H9 (cell line): ENCODE results near the gene KCNH1. TPM values are rescaled to one million over a fixed set of nuclear protein-coding genes. Genes with fewer than 3 reads are reported as not detected.

Experiments used
- DNase-seq: peaks from one replicate; pipeline ENCODE4 v3.0.0-alpha.2; 2017
- H2AFZ ChIP-seq: one replicate; pipeline ENCODE4 v1.6.1; 2013; ENCODE audit warnings: mild to moderate bottlenecking, low read length, control low read depth, moderate library complexity
- H2AK5ac ChIP-seq: 2 replicates; pipeline ENCODE4 v1.6.1; 2013; ENCODE audit warnings: low read length, control low read depth, mixed read lengths; ENCODE audit not compliant: insufficient read length
- H2BK120ac ChIP-seq: one replicate; pipeline ENCODE4 v1.6.1; 2013; ENCODE audit warnings: low read depth, mild to moderate bottlenecking, low read length, control low read depth, inconsistent platforms; ENCODE audit not compliant: poor library complexity, severe bottlenecking
- H2BK12ac ChIP-seq: 2 replicates; pipeline ENCODE4 v1.6.1; 2013; ENCODE audit warnings: low read length, control low read depth, mixed read lengths, low read depth; ENCODE audit not compliant: insufficient read length
- H2BK15ac ChIP-seq: 2 replicates; pipeline ENCODE4 v1.6.1; 2013; ENCODE audit warnings: low read depth, low read length, control low read depth
- H2BK20ac ChIP-seq: one replicate; pipeline ENCODE4 v1.6.1; 2013; ENCODE audit warnings: low read depth, mild to moderate bottlenecking, low read length, control low read depth, inconsistent platforms; ENCODE audit not compliant: poor library complexity, severe bottlenecking
- H2BK5ac ChIP-seq: 2 replicates; pipeline ENCODE4 v1.6.1; 2013; ENCODE audit warnings: low read length, control low read depth, mixed read lengths; ENCODE audit not compliant: insufficient read length
- H3K14ac ChIP-seq: 2 replicates; pipeline ENCODE4 v1.6.1; 2013; ENCODE audit warnings: low read length, control low read depth; ENCODE audit not compliant: insufficient read depth
- H3K18ac ChIP-seq: 2 replicates; pipeline ENCODE4 v1.6.1; 2013; ENCODE audit warnings: low read depth, mild to moderate bottlenecking, mixed read lengths, low read length, control low read depth; ENCODE audit not compliant: insufficient read length
- H3K23ac ChIP-seq: 2 replicates; pipeline ENCODE4 v1.6.1; 2013; ENCODE audit warnings: low read length, control low read depth, mixed read lengths, low read depth; ENCODE audit not compliant: insufficient read length
- H3K23me2 ChIP-seq: 2 replicates; pipeline ENCODE4 v1.6.1; 2013; ENCODE audit warnings: low read depth, mild to moderate bottlenecking, mixed read lengths, low read length, control low read depth; ENCODE audit not compliant: insufficient read length, poor library complexity, severe bottlenecking
- H3K27ac ChIP-seq: 2 replicates; pipeline ENCODE4 v1.5.1; 2013; ENCODE audit warnings: low read length, control low read depth, mixed read lengths, low read depth; ENCODE audit not compliant: insufficient read length
- H3K27me3 ChIP-seq: 2 replicates; pipeline ENCODE4 v1.6.1; 2013; ENCODE audit warnings: low read length, control low read depth, inconsistent platforms; ENCODE audit not compliant: insufficient read depth
- H3K4ac ChIP-seq: 2 replicates; pipeline ENCODE4 v1.6.1; 2013; ENCODE audit warnings: low read depth, mild to moderate bottlenecking, control low read depth, inconsistent platforms, low read length, moderate library complexity
- H3K4me1 ChIP-seq: 2 replicates; pipeline ENCODE4 v1.6.1; 2013; ENCODE audit warnings: low read length, control low read depth, inconsistent platforms; ENCODE audit not compliant: insufficient read depth
- H3K4me2 ChIP-seq: 2 replicates; pipeline ENCODE4 v1.6.1; 2013; ENCODE audit warnings: low read length, control low read depth, mixed read lengths; ENCODE audit not compliant: insufficient read length, insufficient read depth
- H3K56ac ChIP-seq: 2 replicates; pipeline ENCODE4 v1.6.1; 2013; ENCODE audit warnings: low read depth, mild to moderate bottlenecking, mixed read lengths, low read length, control low read depth; ENCODE audit not compliant: insufficient read length
- H3K79me1 ChIP-seq: 2 replicates; pipeline ENCODE4 v1.6.1; 2013; ENCODE audit warnings: low read depth, mild to moderate bottlenecking, moderate library complexity, low read length, control low read depth, inconsistent platforms; ENCODE audit not compliant: insufficient read depth, poor library complexity, severe bottlenecking
- H3K79me2 ChIP-seq: 2 replicates; pipeline ENCODE4 v1.6.1; 2013; ENCODE audit warnings: low read length, control low read depth, inconsistent platforms; ENCODE audit not compliant: insufficient read depth
- H3K9ac ChIP-seq: 2 replicates; pipeline ENCODE4 v1.6.1; 2013; ENCODE audit warnings: low read length, control low read depth, mixed read lengths; ENCODE audit not compliant: insufficient read length; ENCODE audit errors: extremely low read depth
- H3K9me3 ChIP-seq: one replicate; pipeline ENCODE4 v1.6.1; 2013; ENCODE audit warnings: low read depth, low read length, inconsistent platforms; ENCODE audit not compliant: control insufficient read depth
- H3T11ph ChIP-seq: one replicate; pipeline ENCODE4 v1.6.1; 2013; ENCODE audit warnings: mild to moderate bottlenecking, low read length, control low read depth, inconsistent platforms
- H4K20me1 ChIP-seq: one replicate; pipeline ENCODE4 v1.6.1; 2013; ENCODE audit not compliant: control insufficient read depth, insufficient read length, insufficient read depth
- H4K5ac ChIP-seq: 2 replicates; pipeline ENCODE4 v1.6.1; 2013; ENCODE audit warnings: low read depth, mild to moderate bottlenecking, mixed read lengths, low read length, control low read depth; ENCODE audit not compliant: insufficient read length
- H4K8ac ChIP-seq: replicated peaks from 2 replicates; pipeline ENCODE4 v1.6.1; 2013; ENCODE audit warnings: low read length, control low read depth, mixed read lengths, low read depth; ENCODE audit not compliant: insufficient read length
- H4K91ac ChIP-seq: 2 replicates; pipeline ENCODE4 v1.6.1; 2013; ENCODE audit warnings: low read depth, mild to moderate bottlenecking, moderate library complexity, mixed read lengths, low read length, control low read depth; ENCODE audit not compliant: insufficient read length
- H3K27ac Mint-ChIP-seq, 3 experiments: 2 replicates in 2 of 3; 3 replicates in 1 of 3; pipeline ENCODE4 v1.8.0; 2020 to 2021; ENCODE audit warnings: mixed read lengths in 3 of 3, mild to moderate bottlenecking in 1 of 3, moderate library complexity in 1 of 3
- H3K27me3 Mint-ChIP-seq: 2 replicates; pipeline ENCODE4 v1.8.0; 2021; ENCODE audit warnings: low read depth, mild to moderate bottlenecking, moderate library complexity, mixed read lengths
- H3K36me3 Mint-ChIP-seq, 3 experiments: 2 replicates in 2 of 3; 3 replicates in 1 of 3; pipeline ENCODE4 v1.8.0; 2020 to 2021; ENCODE audit warnings: low read depth in 3 of 3, mixed read lengths in 3 of 3; ENCODE audit not compliant: insufficient read depth in 1 of 3
- H3K4me1 Mint-ChIP-seq, 2 experiments: 2 replicates each; pipeline ENCODE4 v1.8.0; 2020; ENCODE audit warnings: mixed read lengths in 2 of 2
- H3K4me3 Mint-ChIP-seq, 2 experiments: 2 replicates in 1 of 2; 3 replicates in 1 of 2; pipeline ENCODE4 v1.8.0; 2020 to 2021; ENCODE audit warnings: mild to moderate bottlenecking in 2 of 2, mixed read lengths in 2 of 2, moderate library complexity in 1 of 2
- H3K9me3 Mint-ChIP-seq, 2 experiments: 2 replicates in 1 of 2; 3 replicates in 1 of 2; pipeline ENCODE4 v1.8.0; 2020; ENCODE audit warnings: mild to moderate bottlenecking in 2 of 2, mixed read lengths in 2 of 2, moderate library complexity in 1 of 2
- WGBS: extraction: QIAGEN DNeasy Blood & Tissue Kit; methylation state at CpG from one replicate; pipeline ENCODE4 v1.1.7; 2013; ENCODE audit warnings: missing lambda C conversion rate, low lambda C conversion rate, mixed read lengths; ENCODE audit not compliant: insufficient read length; ENCODE audit errors: extremely low coverage; 5-methylcytosine and 5-hydroxymethylcytosine counted together
- total RNA-seq: library from RNA; stranded (reverse); gene quantifications from 2 replicates; pipeline ENCODE4 v1.2.1, GENCODE V29; 2021
- TF ChIP-seq, protein P1 (sequence below): fragments of 200-600 bp; sonication (generic); conservative IDR thresholded peaks from 3 replicates; pipeline ENCODE4 v1.8.0; 2021; ENCODE audit warnings: antibody characterized with exemption, mild to moderate bottlenecking

Gene KCNH1
- total RNA-seq, 1 experiment from 2014 or later: 0.11 TPM

DNA sequence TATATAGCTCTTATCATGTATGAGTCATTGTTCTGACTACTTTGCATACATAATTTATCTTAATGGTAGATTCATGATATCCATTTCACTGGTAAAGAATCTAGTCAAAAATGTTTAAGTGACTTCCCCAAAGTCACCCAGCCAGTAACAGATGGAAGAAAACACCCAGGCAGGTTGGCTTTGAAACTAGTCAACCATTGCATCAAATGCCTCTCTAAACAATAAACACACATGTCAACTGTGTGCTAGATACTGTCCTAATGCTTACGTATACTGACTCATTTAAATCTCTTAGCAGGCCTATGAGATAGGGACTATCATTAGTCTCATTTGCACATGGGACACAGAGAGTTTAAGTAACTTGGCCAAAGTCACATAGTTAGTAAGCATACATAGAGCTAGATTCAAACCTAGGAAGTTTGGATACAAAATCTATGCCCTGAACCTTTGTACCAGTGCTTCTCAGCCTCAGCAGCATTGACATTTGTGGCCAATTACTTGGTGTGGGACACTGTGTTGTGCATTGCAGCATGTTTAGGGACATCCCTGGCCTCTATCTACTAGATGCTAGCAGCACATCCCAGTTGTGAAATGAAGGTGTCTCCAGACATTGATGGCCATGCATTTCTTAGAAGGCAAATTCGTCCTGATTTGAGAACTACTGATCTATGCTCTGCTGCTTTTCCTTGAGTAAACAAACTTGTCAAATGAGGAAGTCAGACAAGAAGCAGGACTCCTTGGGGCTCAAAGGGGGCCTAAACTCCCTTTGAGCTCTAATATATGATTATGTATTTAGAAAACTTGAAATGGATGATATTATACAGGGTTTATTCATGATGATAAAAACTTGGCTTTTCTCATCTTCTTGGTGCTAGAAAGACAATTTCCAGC lies 316.3 kb downstream of the KCNH1 start:
- H3K56ac ChIP-seq: no peak overlapping the region
- no peak overlapping the region for H2BK120ac ChIP-seq
- TF ChIP-seq, protein P1, sequence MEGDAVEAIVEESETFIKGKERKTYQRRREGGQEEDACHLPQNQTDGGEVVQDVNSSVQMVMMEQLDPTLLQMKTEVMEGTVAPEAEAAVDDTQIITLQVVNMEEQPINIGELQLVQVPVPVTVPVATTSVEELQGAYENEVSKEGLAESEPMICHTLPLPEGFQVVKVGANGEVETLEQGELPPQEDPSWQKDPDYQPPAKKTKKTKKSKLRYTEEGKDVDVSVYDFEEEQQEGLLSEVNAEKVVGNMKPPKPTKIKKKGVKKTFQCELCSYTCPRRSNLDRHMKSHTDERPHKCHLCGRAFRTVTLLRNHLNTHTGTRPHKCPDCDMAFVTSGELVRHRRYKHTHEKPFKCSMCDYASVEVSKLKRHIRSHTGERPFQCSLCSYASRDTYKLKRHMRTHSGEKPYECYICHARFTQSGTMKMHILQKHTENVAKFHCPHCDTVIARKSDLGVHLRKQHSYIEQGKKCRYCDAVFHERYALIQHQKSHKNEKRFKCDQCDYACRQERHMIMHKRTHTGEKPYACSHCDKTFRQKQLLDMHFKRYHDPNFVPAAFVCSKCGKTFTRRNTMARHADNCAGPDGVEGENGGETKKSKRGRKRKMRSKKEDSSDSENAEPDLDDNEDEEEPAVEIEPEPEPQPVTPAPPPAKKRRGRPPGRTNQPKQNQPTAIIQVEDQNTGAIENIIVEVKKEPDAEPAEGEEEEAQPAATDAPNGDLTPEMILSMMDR: no peak
- H3K23ac ChIP-seq: no peak overlapping the region
- no peak overlapping the region for H2AK5ac ChIP-seq
- H3K27ac ChIP-seq: no peak overlapping the region
- no peak overlapping the region for H2AFZ ChIP-seq
- Mint-ChIP-seq H3K4me3 (no peak overlapping the region), H3K27ac (no peak overlapping the region), H3K27me3 (peaks cover 3% of the 10 kb centered on the region), H3K9me3 (no peaks in the 10 kb centered on the region), H3K36me3 (no peaks in the 10 kb centered on the region), H3K4me1 (peaks cover 0 to 5% of the 10 kb centered on the region in 2 experiments; a peak in 2 of 4 replicates)
- H2BK5ac ChIP-seq: no peak overlapping the region
- H2BK20ac ChIP-seq: no peak overlapping the region
- H2BK15ac ChIP-seq: no peak overlapping the region
- H3K79me1 ChIP-seq: no peaks in the 10 kb centered on the region
- H4K20me1 ChIP-seq: no peaks in the 10 kb centered on the region
- no peak overlapping the region for H3K4ac ChIP-seq
- H3K9ac ChIP-seq: no peak overlapping the region
- no peaks in the 10 kb centered on the region for H3K4me1 ChIP-seq
- no peak overlapping the region for H3K14ac ChIP-seq
- H3K18ac ChIP-seq: no peak overlapping the region
- H3K23me2 ChIP-seq: no peaks in the 10 kb centered on the region
- no peak for DNase-seq
- H3K27me3 ChIP-seq: no peaks in the 10 kb centered on the region
- no peak overlapping the region for H4K8ac ChIP-seq
- H3K4me2 ChIP-seq: no peak overlapping the region
- WGBS: no CpG with 5 or more reads among the region's 2 CpGs
- H3K79me2 ChIP-seq: no peaks in the 10 kb centered on the region
- H3T11ph ChIP-seq: no peak overlapping the region
- H2BK12ac ChIP-seq: no peak overlapping the region
- no peak overlapping the region for H4K5ac ChIP-seq
- H4K91ac ChIP-seq: no peak overlapping the region
- H3K9me3 ChIP-seq: no peaks in the 10 kb centered on the region
